PC-3 (cell line): Measurements from ENCODE around the gene TDG. TPM values are rescaled to one million over a fixed set of nuclear protein-coding genes. Genes with fewer than 3 reads are reported as not detected.

Source experiments
- ATAC-seq: fragments of 200-7000 bp; cut with Tn5 transposase; 2 replicates; pipeline ENCODE4 v1.9.1; 2020; ENCODE audit warnings: mild to moderate bottlenecking, moderate library complexity
- BruUV-seq: library from RNA; stranded (reverse); fragments of 400-500 nt; replicated peaks from 2 replicates; lab custom pipeline; 2021; lab: Mats Ljungman, UMichigan
- CTCF ChIA-PET: fragments of 300-600 bp; sonication (Branson Sonifier 250); formaldehyde crosslinking; loops from one replicate; lab custom pipeline; 2022; ENCODE audit warnings: antibody characterized with exemption; lab: Charles Lee
- POLR2A ChIA-PET: fragments of 300-600 bp; sonication (Branson Sonifier 250); formaldehyde crosslinking; loops from one replicate; lab custom pipeline; 2022; ENCODE audit warnings: antibody characterized with exemption; ENCODE audit not compliant: unreplicated experiment; lab: Charles Lee
- DNase-seq: peaks from one replicate; pipeline ENCODE4 v3.0.0-alpha.2; 2015
- H2AFZ ChIP-seq: fragments of 300-600 bp; sonication (generic); 2 replicates; pipeline ENCODE4 v1.6.0; 2016; ENCODE audit warnings: antibody characterized with exemption, low read length
- H3F3A ChIP-seq: fragments of 300-600 bp; sonication (generic); one replicate; pipeline ENCODE4 v1.6.0; 2017; ENCODE audit warnings: antibody characterized with exemption, low read length, control low read depth, mild to moderate bottlenecking; ENCODE audit not compliant: unreplicated experiment
- H3K27ac ChIP-seq: fragments of 300-600 bp; sonication (generic); 2 replicates; pipeline ENCODE4 v1.5.1; 2016; ENCODE audit warnings: mild to moderate bottlenecking, low read length
- H3K27me3 ChIP-seq: fragments of 300-600 bp; sonication (generic); 2 replicates; pipeline ENCODE4 v1.6.1; 2016; ENCODE audit warnings: low read length, mixed read lengths
- H3K36me3 ChIP-seq: fragments of 300-600 bp; sonication (generic); 2 replicates; pipeline ENCODE4 v1.6.1; 2016; ENCODE audit warnings: low read depth, mixed run types, low read length, mixed read lengths
- H3K4me1 ChIP-seq: fragments of 300-600 bp; sonication (generic); 2 replicates; pipeline ENCODE4 v1.5.1; 2016; ENCODE audit warnings: low read length; ENCODE audit not compliant: insufficient read depth
- H3K4me2 ChIP-seq: fragments of 300-600 bp; sonication (generic); 2 replicates; pipeline ENCODE4 v1.6.0; 2016; ENCODE audit warnings: low read length
- H3K4me3 ChIP-seq: fragments of 300-600 bp; sonication (generic); 2 replicates; pipeline ENCODE4 v1.5.1; 2016; ENCODE audit warnings: mild to moderate bottlenecking, low read length, mixed read lengths
- H3K79me2 ChIP-seq: fragments of 300-600 bp; sonication (generic); 2 replicates; pipeline ENCODE4 v1.6.1; 2017; ENCODE audit warnings: low read length, mixed read lengths
- H3K9ac ChIP-seq: fragments of 300-600 bp; sonication (generic); 2 replicates; pipeline ENCODE4 v1.6.0; 2016; ENCODE audit warnings: mild to moderate bottlenecking, low read length
- H3K9me2 ChIP-seq: fragments of 300-600 bp; sonication (generic); replicated peaks from 2 replicates; pipeline ENCODE4 v1.6.1; 2016; ENCODE audit warnings: mixed run types, low read length, mixed read lengths
- H3K9me3 ChIP-seq: fragments of 300-600 bp; sonication (generic); 2 replicates; pipeline ENCODE4 v1.6.1; 2016; ENCODE audit warnings: low read length, mixed read lengths
- H4K20me1 ChIP-seq: fragments of 300-600 bp; sonication (generic); 2 replicates; pipeline ENCODE4 v1.6.1; 2016; ENCODE audit warnings: low read length, mixed read lengths
- CTCF ChIP-seq: fragments of 300-600 bp; sonication (generic); conservative IDR thresholded peaks from 2 replicates; pipeline ENCODE4 v1.5.1; 2017; ENCODE audit warnings: antibody characterized with exemption, low read depth, mild to moderate bottlenecking, low read length
- EZH2 ChIP-seq: fragments of 300-600 bp; sonication (generic); IDR thresholded peaks from one replicate; pipeline ENCODE4 v1.6.1; 2017; ENCODE audit warnings: antibody characterized with exemption, mild to moderate bottlenecking, low read length; ENCODE audit not compliant: unreplicated experiment
- EZH2phosphoT487 ChIP-seq: fragments of 300-600 bp; sonication (generic); IDR thresholded peaks from 2 replicates; pipeline ENCODE4 v1.6.1; 2018; ENCODE audit warnings: mild to moderate bottlenecking, antibody characterized with exemption, low read length, borderline replicate concordance
- intact Hi-C: fragments of 100-400 bp; cut with micrococcal nuclease; formaldehyde crosslinking; loops from 2 replicates; pipeline ENCODE4 v1.9.0; 2023
- total RNA-seq: library from RNA; depleted of rRNA; stranded (reverse); fragments of >200 nt; gene quantifications from 2 replicates; pipeline ENCODE4 v1.2.3, GENCODE V29; 2014

TDG gene
- total RNA-seq, 1 experiment from 2014 or later: 45.6 TPM

GRCh38 chr12:104006929-104007328 lies 41.3 kb downstream of the TDG start:
- BruUV-seq: no TSS peak
- intact Hi-C loops: loop anchor here (1.0 to 2.0 kb wide), 2 partner anchors 38 to 42 kb away; no protein-coding TSS in a partner anchor
- H3K9ac ChIP-seq: no peak overlapping the region

GRCh38 chr12:104010121-104010520 lies 44.4 kb downstream of the TDG start:
- intact Hi-C loops: no loop called here
- DNase-seq: no peak
- H3K27ac ChIP-seq: no peak overlapping the region

More at GRCh38 chr12:104006929-104007328, 41.3 kb downstream of the TDG start:
- TF ChIP-seq CTCF (no peak), EZH2phosphoT487 (no peak), EZH2 (no peak)
- DNase-seq (peak; percentile 84), ATAC-seq (peak; percentile 82)
- Histone ChIP-seq H2AFZ (no peak overlapping the region), H3F3A (no peaks in the 10 kb centered on the region), H3K4me3 (no peak overlapping the region; the same call in 1 of the 2 replicates), H3K9me2 (no peaks in the 10 kb centered on the region), H3K4me2 (peak overlapping the region; percentile 36), H4K20me1 (no peaks in the 10 kb centered on the region), H3K79me2 (no peaks in the 10 kb centered on the region), H3K4me1 (peaks cover 26% of the 10 kb centered on the region), H3K27me3 (no peaks in the 10 kb centered on the region), H3K27ac (no peak overlapping the region), H3K9me3 (no peaks in the 10 kb centered on the region), H3K36me3 (no peaks in the 10 kb centered on the region)
- CTCF ChIA-PET: no interaction called here
- POLR2A ChIA-PET: interaction anchor here (0.6 kb wide), 1 partner anchor 44 kb away, joined by 6 read pairs; no protein-coding TSS in a partner anchor

More at GRCh38 chr12:104010121-104010520, 44.4 kb downstream of the TDG start:
- no TSS peak for BruUV-seq
- no peaks in the 10 kb centered on the region for H4K20me1 ChIP-seq
- POLR2A ChIA-PET: no interaction called here
- no peaks in the 10 kb centered on the region for H3F3A ChIP-seq
- no peaks in the 10 kb centered on the region for H3K27me3 ChIP-seq
- no peaks in the 10 kb centered on the region for H3K36me3 ChIP-seq
- no peaks in the 10 kb centered on the region for H3K9me2 ChIP-seq
- H3K9ac ChIP-seq: no peak overlapping the region
- no peak overlapping the region for H3K4me3 ChIP-seq
- no peak overlapping the region for H3K4me2 ChIP-seq
- ATAC-seq: no peak
- H3K79me2 ChIP-seq: no peaks in the 10 kb centered on the region
- peaks cover 26% of the 10 kb centered on the region for H3K4me1 ChIP-seq
- CTCF ChIA-PET: no interaction called here
- H2AFZ ChIP-seq: no peak overlapping the region
- H3K9me3 ChIP-seq: no peaks in the 10 kb centered on the region
- TF ChIP-seq CTCF (no peak), EZH2phosphoT487 (no peak), EZH2 (no peak)
